AG20443 (cell line): ENCODE results near the gene SPDYE3.
"Not testable (repeated sequence)": the region's sequence is repeated elsewhere in the genome, so short reads cannot be mapped to it uniquely, and the experiment has no call there.

Experiments
- DNase-seq: peaks from one replicate; pipeline ENCODE4 v3.0.0; 2012; ENCODE audit warnings: low spot score, mixed read lengths

The SPDYE3 gene

GRCh38 chr7:100287191-100287969 lies 20.1 kb upstream of the SPDYE3 start:
- not testable (repeated sequence) for DNase-seq

GRCh38 chr7:100288258-100288657 lies 19.2 kb upstream of the SPDYE3 start:
- DNase-seq, result not testable (repeated sequence)

- not testable (repeated sequence) for DNase-seq
These were observed 15.3 kb upstream of the SPDYE3 start for GRCh38 chr7:100292162-100292561.

GRCh38 chr7:100295269-100295668 lies 12.2 kb upstream of the SPDYE3 start:
- DNase-seq, result not testable (repeated sequence)

- not testable (repeated sequence) for DNase-seq
These were observed 9.5 kb upstream of the SPDYE3 start for GRCh38 chr7:100297852-100298631.

GRCh38 chr7:100298632-100298895 lies 8.9 kb upstream of the SPDYE3 start:
- not testable (repeated sequence) for DNase-seq

GRCh38 chr7:100304526-100304925 lies 3.0 kb upstream of the SPDYE3 start:
- DNase-seq, result not testable (repeated sequence)

GRCh38 chr7:100318329-100318728 lies 10.8 kb downstream of the SPDYE3 start:
- DNase-seq, result not testable (repeated sequence)

GRCh38 chr7:100321648-100322047 lies 14.1 kb downstream of the SPDYE3 start:
- DNase-seq, result not testable (repeated sequence)

GRCh38 chr7:100324194-100324593 lies 16.7 kb downstream of the SPDYE3 start:
- not testable (repeated sequence) for DNase-seq

GRCh38 chr7:100325671-100326070 lies 18.2 kb downstream of the SPDYE3 start:
- DNase-seq, result not testable (repeated sequence)

GRCh38 chr7:100326914-100327313 lies 19.4 kb downstream of the SPDYE3 start:
- DNase-seq, result not testable (repeated sequence)

GRCh38 chr7:100335566-100336466 lies 28.3 kb downstream of the SPDYE3 start:
- peak; percentile 90 for DNase-seq

GRCh38 chr7:100338083-100338696 lies 30.7 kb downstream of the SPDYE3 start:
- not testable (repeated sequence) for DNase-seq

GRCh38 chr7:100341286-100341685 lies 33.8 kb downstream of the SPDYE3 start:
- not testable (repeated sequence) for DNase-seq

- no peak for DNase-seq
These were observed 35.3 kb downstream of the SPDYE3 start for GRCh38 chr7:100342765-100343164.

GRCh38 chr7:100344124-100344559 lies 36.6 kb downstream of the SPDYE3 start:
- DNase-seq, result not testable (repeated sequence)

- not testable (repeated sequence) for DNase-seq
These were observed 37.2 kb downstream of the SPDYE3 start for GRCh38 chr7:100344560-100345287.

GRCh38 chr7:100345288-100345672 lies 37.8 kb downstream of the SPDYE3 start:
- DNase-seq, result not testable (repeated sequence)

GRCh38 chr7:100346921-100347320 lies 39.4 kb downstream of the SPDYE3 start:
- DNase-seq, result no peak

GRCh38 chr7:100348805-100349204 lies 41.3 kb downstream of the SPDYE3 start:
- DNase-seq, result no peak
